ENCODE measurements around the gene FNTB. TPM values are rescaled to one million over a fixed set of nuclear protein-coding genes. Genes with fewer than 3 reads are reported as not detected.

FNTB gene
- total RNA-seq, 1 experiment from 2014 or later = 20.7 TPM

DNA sequence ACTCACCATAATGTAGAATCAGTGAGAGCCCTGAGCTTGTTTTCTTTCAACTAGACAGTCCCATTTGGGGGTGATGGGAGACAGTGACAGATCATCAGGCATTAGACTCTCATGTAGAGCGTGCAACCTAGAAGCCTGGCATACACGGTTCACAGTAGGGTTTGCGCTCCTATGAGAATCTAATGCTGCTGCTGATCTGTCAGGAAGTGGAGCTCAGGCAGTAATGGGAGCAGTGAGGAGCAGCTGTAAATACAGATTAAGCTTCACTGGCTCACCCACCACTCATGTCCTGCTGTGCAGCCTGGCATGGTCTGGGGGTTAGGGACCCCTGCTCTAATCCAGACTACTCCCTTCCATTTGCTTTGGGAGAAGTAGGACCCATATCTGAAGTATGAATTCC, 55.6 kb downstream of the FNTB start:
- Mint-ChIP-seq H3K9me3 (no peaks in the 10 kb centered on the region), H3K27me3 (ENCODE audit: low read depth) (no peaks in the 10 kb centered on the region), H3K36me3 (ENCODE audit: insufficient read depth in 1 of 3, low read depth in 3 of 3) (peaks cover 3 to 36% (median 34%) of the 10 kb centered on the region in 3 experiments; a peak in 6 of 7 replicates), H3K27ac (no peak overlapping the region), H3K4me1 (peaks cover 2 to 3% of the 10 kb centered on the region in 2 experiments), H3K4me3 (no peak overlapping the region)
- no peak overlapping the region for H4K8ac ChIP-seq (replicated peaks; ENCODE audit: insufficient read length, low read depth, low read length)
- H2AFZ ChIP-seq (ENCODE audit: low read length) = no peak overlapping the region
- H3K14ac ChIP-seq (ENCODE audit: insufficient read depth, low read length) = no peak overlapping the region; the same call in 1 of the 2 replicates
- H3K9ac ChIP-seq (ENCODE audit: extremely low read depth, insufficient read length, low read length) = no peak overlapping the region
- H3K56ac ChIP-seq (ENCODE audit: insufficient read length, low read depth, low read length) = no peak overlapping the region
- no peak overlapping the region for H3K18ac ChIP-seq (ENCODE audit: insufficient read length, low read depth, low read length)
- H3K79me1 ChIP-seq (ENCODE audit: insufficient read depth, low read depth, low read length, poor library complexity, severe bottlenecking) = no peaks in the 10 kb centered on the region
- no peak for DNase-seq
- no peak overlapping the region for H3K27ac ChIP-seq (ENCODE audit: insufficient read length, low read depth, low read length)
- no peak overlapping the region for H2BK15ac ChIP-seq (ENCODE audit: low read depth, low read length)
- no peak overlapping the region for H2AK5ac ChIP-seq (ENCODE audit: insufficient read length, low read length)
- TF ChIP-seq, protein P1, sequence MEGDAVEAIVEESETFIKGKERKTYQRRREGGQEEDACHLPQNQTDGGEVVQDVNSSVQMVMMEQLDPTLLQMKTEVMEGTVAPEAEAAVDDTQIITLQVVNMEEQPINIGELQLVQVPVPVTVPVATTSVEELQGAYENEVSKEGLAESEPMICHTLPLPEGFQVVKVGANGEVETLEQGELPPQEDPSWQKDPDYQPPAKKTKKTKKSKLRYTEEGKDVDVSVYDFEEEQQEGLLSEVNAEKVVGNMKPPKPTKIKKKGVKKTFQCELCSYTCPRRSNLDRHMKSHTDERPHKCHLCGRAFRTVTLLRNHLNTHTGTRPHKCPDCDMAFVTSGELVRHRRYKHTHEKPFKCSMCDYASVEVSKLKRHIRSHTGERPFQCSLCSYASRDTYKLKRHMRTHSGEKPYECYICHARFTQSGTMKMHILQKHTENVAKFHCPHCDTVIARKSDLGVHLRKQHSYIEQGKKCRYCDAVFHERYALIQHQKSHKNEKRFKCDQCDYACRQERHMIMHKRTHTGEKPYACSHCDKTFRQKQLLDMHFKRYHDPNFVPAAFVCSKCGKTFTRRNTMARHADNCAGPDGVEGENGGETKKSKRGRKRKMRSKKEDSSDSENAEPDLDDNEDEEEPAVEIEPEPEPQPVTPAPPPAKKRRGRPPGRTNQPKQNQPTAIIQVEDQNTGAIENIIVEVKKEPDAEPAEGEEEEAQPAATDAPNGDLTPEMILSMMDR (conservative IDR thresholded peaks at IDR 0.05) = no peak
- no peaks in the 10 kb centered on the region for H4K20me1 ChIP-seq (ENCODE audit: control insufficient read depth, insufficient read depth, insufficient read length)
- H3K23ac ChIP-seq (ENCODE audit: insufficient read length, low read depth, low read length) = no peak overlapping the region
- no peak overlapping the region for H4K91ac ChIP-seq (ENCODE audit: insufficient read length, low read depth, low read length)
- no peak overlapping the region for H3K4ac ChIP-seq (ENCODE audit: low read depth, low read length)
- H2BK120ac ChIP-seq (ENCODE audit: low read depth, low read length, poor library complexity, severe bottlenecking) = no peak overlapping the region
- no peak overlapping the region for H3T11ph ChIP-seq (ENCODE audit: low read length)
- no peaks in the 10 kb centered on the region for H3K23me2 ChIP-seq (ENCODE audit: insufficient read length, low read depth, low read length, poor library complexity, severe bottlenecking)
- no peaks in the 10 kb centered on the region for H3K27me3 ChIP-seq (ENCODE audit: insufficient read depth, low read length)
- H2BK5ac ChIP-seq (ENCODE audit: insufficient read length, low read length) = no peak overlapping the region
- no CpG with 5 or more reads among the region's 3 CpGs for WGBS (ENCODE audit: extremely low coverage, insufficient read length, low lambda C conversion rate)
- no peaks in the 10 kb centered on the region for H3K4me1 ChIP-seq (ENCODE audit: insufficient read depth, low read length)
- no peak overlapping the region for H2BK20ac ChIP-seq (ENCODE audit: low read depth, low read length, poor library complexity, severe bottlenecking)
- no peaks in the 10 kb centered on the region for H3K79me2 ChIP-seq (ENCODE audit: insufficient read depth, low read length)
- H3K4me2 ChIP-seq (ENCODE audit: insufficient read depth, insufficient read length, low read length) = no peak overlapping the region
- no peaks in the 10 kb centered on the region for H3K9me3 ChIP-seq (ENCODE audit: control insufficient read depth, low read depth, low read length)
- no peak overlapping the region for H2BK12ac ChIP-seq (ENCODE audit: insufficient read length, low read depth, low read length)
- no peak overlapping the region for H4K5ac ChIP-seq (ENCODE audit: insufficient read length, low read depth, low read length)

Data from H9 (cell line).